Activated CD8-positive, alpha-beta memory T cell treated with anti-CD3 and anti-CD28 coated beads for 36 hours (primary cell): ENCODE measurements around the gene NAA15. TPM values are rescaled to one million over a fixed set of nuclear protein-coding genes. Genes with fewer than 3 reads are reported as not detected.
"Not testable (repeated sequence)": the region's sequence is repeated elsewhere in the genome, so short reads cannot be mapped to it uniquely, and the experiment has no call there.

Experiments used
- CTCF ChIA-PET: fragments of 350-600 bp; sonication (Branson Sonifier 250); formaldehyde crosslinking; loops from one replicate; lab custom pipeline; 2021; ENCODE audit warnings: antibody characterized with exemption; lab: Charles Lee
- POLR2A ChIA-PET: fragments of 350-600 bp; sonication (Branson Sonifier 250); formaldehyde crosslinking; loops from one replicate; lab custom pipeline; 2021; ENCODE audit warnings: antibody characterized with exemption; lab: Charles Lee
- total RNA-seq, 2 experiments: library from RNA; stranded (reverse); gene quantifications; one replicate each; pipeline ENCODE4 v1.2.3, GENCODE V29; 2021

Gene NAA15
- total RNA-seq, 2 experiments from 2014 or later, result 117 to 128 TPM

DNA sequence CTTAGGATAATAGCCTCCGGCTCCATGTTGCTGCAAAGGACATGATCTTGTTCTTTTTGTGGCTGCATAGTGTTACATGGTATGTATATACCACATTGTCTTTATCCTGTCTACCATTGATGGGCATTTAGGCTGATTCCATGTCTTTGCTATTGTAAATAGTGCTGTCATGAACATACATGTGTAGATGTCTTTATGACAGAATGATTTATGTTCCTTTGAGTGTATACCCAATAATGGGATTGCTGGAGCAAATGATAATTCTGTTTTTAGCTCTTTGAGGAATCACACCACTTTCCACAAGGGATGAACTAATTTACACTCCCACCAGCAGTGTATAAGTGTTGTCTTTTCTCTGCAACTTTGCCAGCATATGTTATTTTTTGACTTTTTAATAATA is 157.2 kb downstream of the NAA15 start:
- ChIA-PET POLR2A (no interaction called here), CTCF (no interaction called here)

DNA sequence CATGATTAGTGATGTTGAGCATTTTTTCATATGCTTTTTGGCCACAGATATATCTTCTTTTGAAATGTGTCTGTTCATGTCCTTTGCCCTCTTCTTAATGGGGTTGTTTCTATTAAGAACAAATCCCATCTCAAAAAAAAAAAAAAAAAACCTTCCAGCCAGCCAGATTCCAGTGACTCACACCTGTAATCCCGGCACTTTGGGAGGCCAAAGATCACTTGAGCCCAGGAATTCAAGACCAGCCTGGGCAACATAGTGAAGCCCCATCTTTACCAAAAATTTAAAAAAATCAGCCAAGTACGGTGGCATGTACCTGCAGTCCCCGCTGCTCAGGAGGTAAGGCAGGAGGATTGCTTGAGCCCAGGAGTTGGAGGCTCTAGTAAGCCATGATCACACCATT is 157.7 kb downstream of the NAA15 start:
- ChIA-PET CTCF (no interaction called here), POLR2A (no interaction called here)

DNA sequence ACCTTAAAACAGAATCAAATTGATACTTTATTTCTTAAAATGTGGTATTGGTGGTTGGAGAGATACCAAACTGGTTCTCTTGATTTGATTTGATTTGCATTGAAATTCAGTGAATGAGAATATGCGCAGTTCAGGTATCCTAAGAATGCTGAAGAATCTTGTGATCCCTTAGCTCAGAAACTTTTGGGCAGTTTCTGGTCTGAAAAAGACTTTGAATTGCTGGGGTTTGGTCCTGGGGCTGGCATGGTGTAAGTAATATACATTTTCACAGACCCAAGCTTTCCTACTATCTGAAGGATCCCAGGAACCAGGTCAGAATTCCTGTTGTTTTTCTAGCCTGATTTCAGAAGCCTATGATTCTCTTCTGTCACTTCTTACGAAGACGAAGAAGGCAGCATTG is 159.3 kb downstream of the NAA15 start:
- ChIA-PET POLR2A (no interaction called here), CTCF (no interaction called here)

DNA sequence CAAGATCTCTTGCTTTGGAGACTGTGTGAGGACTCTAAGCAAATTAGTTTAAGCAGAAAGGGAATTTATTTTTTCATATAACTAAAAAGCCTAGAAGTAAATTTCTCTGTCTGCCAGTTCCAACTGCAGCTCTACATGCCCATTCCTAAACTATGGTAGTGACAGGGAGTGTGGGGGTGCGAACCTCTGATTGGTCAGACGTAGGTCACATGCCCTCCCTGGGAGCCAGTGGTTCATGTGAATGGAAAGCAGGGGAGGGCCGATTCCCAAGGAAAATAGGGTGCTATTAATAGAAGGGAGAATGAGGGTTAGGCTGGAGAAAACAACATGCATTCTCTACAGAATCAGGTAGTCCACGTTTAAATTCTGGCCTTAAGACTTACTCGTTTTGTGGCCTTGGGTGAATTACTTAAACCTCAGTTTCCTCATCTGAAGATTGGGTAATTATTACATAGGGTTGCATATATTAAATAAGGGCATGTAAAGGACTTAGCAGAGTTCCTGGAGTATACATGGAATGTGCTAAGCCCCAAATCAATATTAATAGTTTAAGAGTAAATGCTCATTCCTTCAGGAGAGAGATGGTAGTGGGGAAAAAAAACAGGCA is 159.8 kb downstream of the NAA15 start:
- ChIA-PET POLR2A (no interaction called here), CTCF (no interaction called here)

DNA sequence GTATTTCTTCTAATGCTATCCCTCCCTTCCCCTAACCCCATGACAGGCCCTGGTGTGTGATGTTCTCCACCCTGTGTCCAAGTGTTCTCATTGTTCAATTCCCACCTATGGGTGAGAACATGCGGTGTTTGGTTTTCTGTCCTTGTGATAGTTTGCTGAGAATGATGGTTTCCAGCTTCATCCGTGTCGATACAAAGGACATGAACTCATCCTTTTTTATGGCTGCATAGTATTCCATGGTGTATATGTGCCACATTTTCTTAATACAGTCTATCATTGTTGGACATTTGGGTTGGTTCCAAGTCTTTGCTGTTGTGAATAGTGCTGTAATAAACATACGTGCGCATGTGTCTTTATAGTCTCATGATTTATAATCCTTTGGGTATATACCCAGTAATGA is 163.2 kb downstream of the NAA15 start:
- POLR2A ChIA-PET, CTCF ChIA-PET: not testable (repeated sequence)

DNA sequence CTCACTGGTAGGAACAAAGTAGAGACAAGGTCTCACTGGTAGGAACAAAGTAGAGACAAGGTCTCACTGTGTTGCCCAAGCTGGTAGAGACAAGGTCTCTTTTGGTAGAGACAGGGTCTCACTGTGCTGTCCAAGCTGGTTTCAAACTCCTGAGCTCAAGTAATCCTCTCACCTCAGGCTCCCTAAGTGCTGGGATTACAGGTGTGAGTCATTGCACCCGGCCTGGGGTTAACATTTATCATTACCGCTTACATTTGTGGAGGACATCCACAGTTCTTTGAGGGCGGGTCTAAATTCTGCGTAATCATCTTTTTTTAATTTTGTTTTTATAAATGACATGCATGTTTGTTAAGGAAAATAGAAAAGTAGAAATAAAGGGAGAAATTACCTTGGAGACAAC is 164.6 kb downstream of the NAA15 start:
- ChIA-PET CTCF (no interaction called here), POLR2A (interaction anchor here (0.7 kb wide), 1 partner anchor 201 kb away, joined by 4 read pairs; no protein-coding TSS in a partner anchor)

DNA sequence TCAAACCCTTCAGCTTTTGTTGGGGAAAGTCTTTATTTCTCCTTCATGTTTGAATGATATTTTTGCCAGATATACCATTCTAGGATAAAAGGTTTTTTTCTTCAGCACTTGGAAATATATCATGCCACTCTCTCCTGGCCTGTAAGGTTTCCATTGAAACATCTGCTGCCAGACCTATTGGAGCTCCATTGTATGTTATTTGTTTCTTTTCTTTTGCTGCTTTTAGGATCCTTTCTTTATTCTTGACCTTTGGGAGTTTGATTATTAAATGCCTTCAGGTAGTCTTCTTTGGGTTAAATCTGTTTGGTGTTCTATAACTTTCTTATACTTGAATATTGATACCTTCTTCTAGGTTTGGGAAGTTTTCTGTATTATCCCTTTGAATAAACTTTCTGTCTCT is 167.5 kb downstream of the NAA15 start:
- POLR2A ChIA-PET, result not testable (repeated sequence)
- CTCF ChIA-PET, result interaction anchor here (1.1 kb wide), 1 partner anchor 189 kb away, joined by 3 read pairs; no protein-coding TSS in a partner anchor

DNA sequence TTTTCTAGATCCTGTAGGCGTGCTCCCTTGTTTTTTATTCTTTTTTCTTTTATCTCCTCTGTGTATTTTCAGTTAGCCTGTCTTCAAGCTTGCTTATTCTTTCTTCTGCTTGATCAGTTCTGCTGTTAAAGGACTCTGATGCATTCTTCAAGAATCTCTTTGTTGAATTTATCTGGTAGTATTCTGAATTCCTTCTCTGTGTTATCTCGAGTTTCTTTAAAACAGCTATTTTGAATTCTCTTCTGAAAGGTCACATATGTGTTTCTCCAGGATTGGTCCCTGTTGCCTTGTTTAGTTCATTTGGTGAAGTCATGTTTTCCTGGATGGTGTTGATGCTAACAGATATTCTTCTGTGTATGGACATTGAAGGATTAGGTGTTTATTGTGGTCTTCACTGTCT is 167.9 kb downstream of the NAA15 start:
- ChIA-PET CTCF (interaction anchor here (0.6 to 1.1 kb wide), 2 partner anchors 128 to 188 kb away, joined by 3 to 6 read pairs; no protein-coding TSS in a partner anchor), POLR2A (no interaction called here)

Other genes starting within 250 kb of the NAA15 start
- 10 to 100 TPM; 22.8 to 23.9 TPM for gene ELF2, start 124.3 kb upstream of the NAA15 start, total RNA-seq
- gene MGARP, start 21.3 kb upstream of the NAA15 start, total RNA-seq, result under 1 TPM in 1 of 2 experiments, not detected in 1; 0.13 TPM
- 10 to 100 TPM; 52.7 to 53.1 TPM for gene NDUFC1, start 972 bp downstream of the NAA15 start, total RNA-seq
- 1 to 10 TPM; 4.9 TPM for gene RAB33B, start 152.6 kb downstream of the NAA15 start, total RNA-seq